ENCODE data around the gene MSRB3. TPM values are rescaled to one million over a fixed set of nuclear protein-coding genes. Genes with fewer than 3 reads are reported as not detected.

MSRB3 gene
- total RNA-seq, 1 donor from 2014 or later, result 47.3 TPM

GRCh38 chr12:65343801-65344200, 65.3 kb downstream of the MSRB3 start:
- TF ChIP-seq CTCF (IDR thresholded peaks at IDR 0.05), result no peak
- H3K9me3 ChIP-seq, result no peaks in the 10 kb centered on the region
- H3K27me3 ChIP-seq (ENCODE audit: low read depth), result no peaks in the 10 kb centered on the region
- no peak overlapping the region for H3K4me3 ChIP-seq
- ATAC-seq (peak in 1 of 2 donors; percentile 19), DNase-seq (no peak)
- H3K4me1 ChIP-seq, result no peaks in the 10 kb centered on the region
- no peaks in the 10 kb centered on the region for H3K36me3 ChIP-seq
- intact Hi-C loops (cut with DNase I), result no loop called here
- H3K27ac ChIP-seq, result no peak overlapping the region

DNA sequence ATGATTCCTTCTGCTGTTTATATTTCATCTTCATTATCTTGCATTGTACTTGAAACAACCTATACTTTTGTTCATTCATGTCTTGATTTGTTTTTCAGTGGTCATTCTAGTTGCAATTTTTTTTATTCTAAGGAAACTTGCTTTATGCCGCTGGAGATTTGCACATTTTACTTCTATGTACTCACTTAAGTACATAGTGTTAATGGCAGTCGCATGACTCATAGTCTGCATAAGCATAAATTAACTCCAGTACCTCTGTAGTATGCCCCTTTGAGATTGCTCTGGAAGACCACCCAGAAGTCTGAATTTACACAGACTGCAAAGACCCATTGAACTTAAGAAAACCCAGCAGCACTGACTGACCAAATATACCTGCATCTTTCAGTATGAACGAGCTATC, 77.0 kb downstream of the MSRB3 start:
- TF ChIP-seq CTCF (IDR thresholded peaks at IDR 0.05), result no peak

GRCh38 chr12:65362234-65363031, 84.0 kb downstream of the MSRB3 start:
- H3K27ac ChIP-seq, result no peak overlapping the region
- TF ChIP-seq CTCF (IDR thresholded peaks at IDR 0.05), result no peak
- H3K4me3 ChIP-seq, result no peak overlapping the region
- H3K36me3 ChIP-seq, result no peaks in the 10 kb centered on the region
- no peak for DNase-seq
- intact Hi-C loops (cut with DNase I), result no loop called here
- ATAC-seq, result no peak
- no peaks in the 10 kb centered on the region for H3K27me3 ChIP-seq (ENCODE audit: low read depth)
- no peaks in the 10 kb centered on the region for H3K4me1 ChIP-seq
- H3K9me3 ChIP-seq, result no peaks in the 10 kb centered on the region

More for the DNA sequence above, 77.0 kb downstream of the MSRB3 start:
- DNase-seq (no peak), ATAC-seq (no peak)
- Histone ChIP-seq H3K27me3 (ENCODE audit: low read depth) (no peaks in the 10 kb centered on the region), H3K36me3 (no peaks in the 10 kb centered on the region), H3K27ac (no peak overlapping the region), H3K9me3 (no peaks in the 10 kb centered on the region), H3K4me3 (no peak overlapping the region), H3K4me1 (no peaks in the 10 kb centered on the region)
- intact Hi-C loops (cut with DNase I), result no loop called here

DNA sequence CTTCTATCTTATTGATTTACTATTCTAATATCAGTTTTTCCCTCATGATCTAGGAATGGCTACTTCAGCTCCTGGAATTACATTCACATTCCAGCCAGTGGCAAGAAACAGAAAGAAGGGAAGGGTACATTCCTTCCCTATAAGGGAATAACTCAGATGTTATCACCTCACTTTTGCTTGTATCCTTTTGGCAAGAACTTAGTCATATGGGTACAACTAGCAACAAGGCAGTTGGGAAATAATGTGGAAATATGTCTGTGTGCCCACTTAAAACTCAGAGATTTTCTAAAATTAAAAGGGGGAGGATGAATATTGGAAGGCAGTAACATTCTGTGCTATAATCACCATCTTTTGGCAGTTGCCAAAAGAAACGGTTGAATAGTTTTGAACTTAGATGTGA, 85.6 kb downstream of the MSRB3 start:
- H3K27ac ChIP-seq, result no peak overlapping the region
- no peaks in the 10 kb centered on the region for H3K36me3 ChIP-seq
- H3K27me3 ChIP-seq (ENCODE audit: low read depth), result no peaks in the 10 kb centered on the region
- H3K4me1 ChIP-seq, result no peaks in the 10 kb centered on the region
- no peaks in the 10 kb centered on the region for H3K9me3 ChIP-seq
- no peak for DNase-seq
- H3K4me3 ChIP-seq, result no peak overlapping the region
- intact Hi-C loops (cut with DNase I), result no loop called here
- TF ChIP-seq CTCF (IDR thresholded peaks at IDR 0.05), result no peak
- no peak for ATAC-seq

DNA sequence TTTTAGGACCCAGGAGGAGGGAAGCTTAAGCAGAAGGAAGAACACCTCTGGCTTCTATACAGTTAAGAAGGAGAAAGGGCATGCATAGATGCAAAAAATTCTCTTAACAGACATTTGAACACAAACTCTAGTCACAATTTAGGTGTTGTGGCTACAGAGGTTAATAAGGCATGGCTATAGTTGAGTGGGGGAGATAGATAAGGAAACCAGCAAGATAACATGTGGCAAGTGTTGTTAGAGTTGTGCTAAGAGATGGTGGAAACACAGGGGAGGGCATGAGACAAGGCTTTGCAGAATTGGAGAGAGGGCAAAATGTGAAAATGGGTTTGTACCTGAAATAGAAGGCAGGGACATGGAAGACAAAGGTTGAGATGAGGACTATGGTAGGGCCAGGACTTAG, 88.9 kb downstream of the MSRB3 start:
- intact Hi-C loops (cut with DNase I), result no loop called here
- no peak for TF ChIP-seq CTCF (IDR thresholded peaks at IDR 0.05)
- ATAC-seq, result no peak
- DNase-seq, result no peak
- Histone ChIP-seq H3K27me3 (ENCODE audit: low read depth) (no peaks in the 10 kb centered on the region), H3K4me3 (no peak overlapping the region), H3K9me3 (no peaks in the 10 kb centered on the region), H3K4me1 (no peaks in the 10 kb centered on the region), H3K36me3 (no peaks in the 10 kb centered on the region), H3K27ac (no peak overlapping the region)

Data from lower lobe of right lung (tissue), 2 donors.